GM23248 (cell line): ENCODE results near the gene BCAR3.

Experiments used
- EZH2 ChIP-seq: fragments of 200-600 bp; sonication (generic); IDR thresholded peaks from 2 replicates; pipeline ENCODE4 v1.6.1; 2018; ENCODE audit warnings: antibody characterized with exemption, mild to moderate bottlenecking; ENCODE audit not compliant: insufficient read depth, poor library complexity, severe bottlenecking
- EZH2phosphoT487 ChIP-seq: fragments of 200-600 bp; sonication (generic); IDR thresholded peaks from 2 replicates; pipeline ENCODE4 v1.6.1; 2018; ENCODE audit warnings: antibody characterized with exemption, moderate library complexity, mild to moderate bottlenecking, low read depth; ENCODE audit not compliant: insufficient read depth

- TF ChIP-seq EZH2phosphoT487 (no peak), EZH2 (no peak)
These were observed 131.8 kb downstream of the BCAR3 start for GRCh38 chr1:93549811-93550210.
